Breast epithelium (tissue), 4 donors: ENCODE data around the gene ZNF536. TPM values are rescaled to one million over a fixed set of nuclear protein-coding genes. Genes with fewer than 3 reads are reported as not detected.
"Not testable (repeated sequence)": the region's sequence is repeated elsewhere in the genome, so short reads cannot be mapped to it uniquely, and the experiment has no call there.

Experiments
- DNase-seq, 2 donors: peaks; one replicate each; pipeline ENCODE4 v3.0.0-alpha.2; 2019; ENCODE audit warnings: low spot score in 2 of 2
- H3K27ac ChIP-seq, 2 donors: fragments of 200-600 bp; sonication (generic) in 1 of 2; one replicate each; pipeline ENCODE4 v1.5.1; 2016 to 2019; ENCODE audit warnings: mild to moderate bottlenecking in 1 of 2
- H3K27me3 ChIP-seq, 2 donors: fragments of 200-600 bp; sonication (generic) in 1 of 2; one replicate each; pipeline versions ENCODE4 v1.5.1 to v1.6.0; 2017 to 2019; ENCODE audit warnings: control low read depth in 1 of 2, mild to moderate bottlenecking in 1 of 2
- H3K36me3 ChIP-seq: fragments of 200-600 bp; one replicate; pipeline ENCODE4 v1.5.1; 2019
- H3K4me1 ChIP-seq, 2 donors: fragments of 200-600 bp; sonication (generic); one replicate each; pipeline ENCODE4 v1.5.1; 2016 to 2019; ENCODE audit warnings: control low read depth in 1 of 2
- H3K4me3 ChIP-seq, 3 donors: fragments of 200-600 bp; sonication (generic); 1 replicate in 2 of 3; 2 replicates in 1 of 3; pipeline ENCODE4 v1.5.1; 2016 to 2019; ENCODE audit warnings: mild to moderate bottlenecking in 3 of 3, moderate library complexity in 2 of 3
- H3K9me3 ChIP-seq, 2 donors: fragments of 200-600 bp; sonication (generic) in 1 of 2; one replicate each; pipeline ENCODE4 v1.5.1; 2016 to 2019; ENCODE audit warnings: control low read depth in 1 of 2
- POLR2A ChIP-seq: fragments of 450-650 bp; IDR thresholded peaks from one replicate; pipeline ENCODE4 v1.6.1; 2016; ENCODE audit warnings: antibody characterized with exemption, mild to moderate bottlenecking, moderate library complexity
- POLR2AphosphoS5 ChIP-seq, 3 donors: sonication (generic); formaldehyde crosslinking; IDR thresholded peaks; one replicate each; pipeline ENCODE4 v1.6.1; 2017; ENCODE audit warnings: antibody characterized with exemption in 3 of 3
- intact Hi-C: fragments of 100-400 bp; cut with DNase I; formaldehyde crosslinking; loops from one replicate; pipeline ENCODE4 v1.15.1; 2023; ENCODE audit warnings: low total_unique reads
- total RNA-seq, 3 donors: library from RNA; depleted of rRNA; stranded (reverse); fragments of >200 nt; gene quantifications; one replicate each; pipeline ENCODE4 v1.1.0, GENCODE V29; 2016
- TF ChIP-seq, protein P1 (sequence below), 3 donors: fragments of 450-650 bp; IDR thresholded peaks; one replicate each; pipeline ENCODE4 v1.5.1; 2016 to 2017; ENCODE audit warnings: antibody characterized with exemption in 3 of 3, mild to moderate bottlenecking in 3 of 3, moderate library complexity in 3 of 3

ZNF536 gene
- total RNA-seq, 3 donors from 2014 or later, result under 0.01 to 0.15 TPM; not detected in 1

DNA sequence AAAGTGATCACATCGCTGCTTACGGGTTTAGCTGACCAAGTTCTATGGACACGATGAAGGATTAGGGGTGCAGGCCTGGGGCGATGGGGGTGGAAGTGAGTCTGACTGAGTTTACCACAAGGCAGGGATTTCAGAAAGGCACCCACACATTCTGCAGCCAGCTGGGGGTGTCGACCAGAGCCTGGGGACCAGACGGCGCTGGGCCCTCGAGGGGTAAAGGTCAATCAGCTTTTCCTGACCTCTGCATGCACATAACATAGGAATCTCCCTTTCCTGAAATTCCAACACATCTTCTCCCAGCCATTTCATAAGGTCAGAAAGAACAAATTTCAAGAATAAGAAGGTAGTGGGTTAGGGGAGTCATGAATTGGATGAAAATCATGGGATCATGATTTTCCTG, 92.0 kb downstream of the ZNF536 start:
- Histone ChIP-seq H3K4me3 (no peak overlapping the region), H3K27ac (no peak overlapping the region), H3K36me3 (no peaks in the 10 kb centered on the region), H3K9me3 (no peaks in the 10 kb centered on the region), H3K27me3 (no peaks in the 10 kb centered on the region), H3K4me1 (no peaks in the 10 kb centered on the region)
- intact Hi-C loops, result loop anchor here (5.0 kb wide), 1 partner anchor 1368 kb away; no protein-coding TSS in a partner anchor
- TF ChIP-seq POLR2AphosphoS5 (IDR thresholded peaks at IDR 0.05) (no peak), POLR2A (no peak)
- TF ChIP-seq, protein P1, sequence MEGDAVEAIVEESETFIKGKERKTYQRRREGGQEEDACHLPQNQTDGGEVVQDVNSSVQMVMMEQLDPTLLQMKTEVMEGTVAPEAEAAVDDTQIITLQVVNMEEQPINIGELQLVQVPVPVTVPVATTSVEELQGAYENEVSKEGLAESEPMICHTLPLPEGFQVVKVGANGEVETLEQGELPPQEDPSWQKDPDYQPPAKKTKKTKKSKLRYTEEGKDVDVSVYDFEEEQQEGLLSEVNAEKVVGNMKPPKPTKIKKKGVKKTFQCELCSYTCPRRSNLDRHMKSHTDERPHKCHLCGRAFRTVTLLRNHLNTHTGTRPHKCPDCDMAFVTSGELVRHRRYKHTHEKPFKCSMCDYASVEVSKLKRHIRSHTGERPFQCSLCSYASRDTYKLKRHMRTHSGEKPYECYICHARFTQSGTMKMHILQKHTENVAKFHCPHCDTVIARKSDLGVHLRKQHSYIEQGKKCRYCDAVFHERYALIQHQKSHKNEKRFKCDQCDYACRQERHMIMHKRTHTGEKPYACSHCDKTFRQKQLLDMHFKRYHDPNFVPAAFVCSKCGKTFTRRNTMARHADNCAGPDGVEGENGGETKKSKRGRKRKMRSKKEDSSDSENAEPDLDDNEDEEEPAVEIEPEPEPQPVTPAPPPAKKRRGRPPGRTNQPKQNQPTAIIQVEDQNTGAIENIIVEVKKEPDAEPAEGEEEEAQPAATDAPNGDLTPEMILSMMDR (IDR thresholded peaks at IDR 0.05), result no peak
- no peak for DNase-seq

DNA sequence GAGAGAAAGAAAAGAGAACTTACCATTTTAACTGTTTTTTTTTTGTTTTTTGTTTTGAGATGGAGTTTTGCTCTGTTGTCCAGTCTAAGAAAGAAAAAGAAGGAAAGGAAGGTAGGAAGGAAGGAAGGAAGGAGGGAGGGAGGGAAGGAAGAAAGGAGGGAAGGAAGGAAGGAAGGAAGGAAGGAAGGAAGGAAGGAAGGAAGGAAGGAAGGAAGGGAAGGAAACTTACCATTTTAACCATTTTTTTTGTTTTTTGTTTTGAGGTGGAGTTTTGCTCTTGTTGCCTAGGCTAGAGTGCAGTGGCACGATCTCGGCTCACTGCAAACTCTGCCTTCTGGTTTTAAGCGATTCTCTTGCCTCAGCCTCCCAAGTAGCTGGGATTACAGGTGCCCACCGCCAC, 94.4 kb downstream of the ZNF536 start:
- intact Hi-C loops, H3K9me3 ChIP-seq, H3K4me3 ChIP-seq, H3K27me3 ChIP-seq, DNase-seq, H3K4me1 ChIP-seq, H3K27ac ChIP-seq, H3K36me3 ChIP-seq: not testable (repeated sequence)

DNA sequence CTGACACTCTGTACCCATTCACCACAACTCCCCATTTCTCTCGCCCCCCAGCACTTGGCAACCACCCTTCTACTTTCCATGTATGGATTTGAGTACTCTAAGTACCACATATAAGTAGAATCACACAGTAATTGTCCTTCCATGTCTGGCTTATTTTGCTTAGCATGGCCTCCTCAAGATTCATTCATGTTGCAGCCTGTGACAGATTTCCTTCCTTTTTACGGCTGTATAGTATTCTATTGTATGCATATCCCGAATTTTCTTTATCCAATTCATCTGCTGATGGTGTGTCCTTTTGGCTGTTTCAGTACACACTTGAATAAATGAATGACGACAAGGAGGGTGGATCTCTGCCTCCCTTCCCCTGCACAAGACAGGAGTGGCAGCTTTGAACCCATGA, 95.1 kb downstream of the ZNF536 start:
- no peak for DNase-seq
- Histone ChIP-seq H3K27ac (no peak overlapping the region), H3K36me3 (no peaks in the 10 kb centered on the region), H3K9me3 (no peaks in the 10 kb centered on the region), H3K4me3 (no peak overlapping the region), H3K27me3 (no peaks in the 10 kb centered on the region), H3K4me1 (no peaks in the 10 kb centered on the region)
- TF ChIP-seq POLR2A (no peak), POLR2AphosphoS5 (IDR thresholded peaks at IDR 0.05) (no peak)
- TF ChIP-seq, protein P1 (IDR thresholded peaks at IDR 0.05), result no peak
- intact Hi-C loops, result no loop called here

DNA sequence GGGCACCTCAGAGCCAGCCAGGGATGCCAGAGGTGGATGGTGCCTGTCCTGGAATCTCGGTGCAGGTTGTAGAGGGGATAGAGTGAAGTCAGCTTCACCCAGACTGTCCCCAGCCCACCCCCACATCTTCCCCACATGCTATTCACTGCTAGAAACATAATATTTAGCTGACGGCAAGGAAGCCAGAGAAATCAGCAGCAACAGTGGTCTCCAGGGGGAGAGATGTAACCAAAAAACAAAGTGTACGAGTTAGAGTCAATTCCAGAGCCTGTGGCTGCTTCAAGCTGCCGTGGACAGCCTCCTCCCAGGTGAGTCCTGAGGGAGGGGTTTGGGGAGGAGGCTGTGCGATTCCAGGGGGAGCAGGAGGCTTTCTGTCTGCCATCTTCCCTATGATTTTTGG, 97.6 kb downstream of the ZNF536 start:
- no peaks in the 10 kb centered on the region for H3K27me3 ChIP-seq
- H3K27ac ChIP-seq, result no peak overlapping the region
- TF ChIP-seq POLR2A (no peak), POLR2AphosphoS5 (IDR thresholded peaks at IDR 0.05) (no peak)
- TF ChIP-seq, protein P1 (IDR thresholded peaks at IDR 0.05), result no peak
- no peak overlapping the region for H3K4me3 ChIP-seq
- intact Hi-C loops, result no loop called here
- no peaks in the 10 kb centered on the region for H3K4me1 ChIP-seq
- DNase-seq, result no peak
- no peaks in the 10 kb centered on the region for H3K36me3 ChIP-seq
- peaks cover 0 to 5% of the 10 kb centered on the region in 2 donors for H3K9me3 ChIP-seq

DNA sequence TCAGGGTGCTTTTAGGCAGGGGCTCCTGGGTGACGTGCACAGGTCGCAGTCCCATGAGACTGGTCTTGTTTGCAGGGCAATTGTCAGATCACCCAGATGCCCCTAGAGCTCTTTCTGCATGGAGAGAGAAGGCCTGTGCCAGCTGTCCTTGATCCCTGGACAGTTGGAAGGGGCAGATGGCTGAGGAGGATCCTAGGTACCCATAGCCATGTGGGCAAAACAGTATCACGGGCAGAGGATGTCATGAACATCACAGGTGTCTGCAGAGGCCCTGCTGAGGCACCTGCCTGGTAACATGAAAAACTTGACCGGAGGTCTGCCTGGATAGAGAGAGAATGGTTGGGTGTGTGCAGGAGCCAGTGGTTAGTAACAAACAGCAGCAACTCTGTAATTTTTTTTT, 99.3 kb downstream of the ZNF536 start:
- Histone ChIP-seq H3K4me1 (no peaks in the 10 kb centered on the region), H3K27me3 (peaks cover 0 to 7% of the 10 kb centered on the region in 2 donors), H3K27ac (no peak overlapping the region), H3K36me3 (no peaks in the 10 kb centered on the region), H3K9me3 (peaks cover 0 to 5% of the 10 kb centered on the region in 2 donors), H3K4me3 (no peak overlapping the region)
- no peak for DNase-seq
- TF ChIP-seq, protein P1 (IDR thresholded peaks at IDR 0.05), result no peak
- TF ChIP-seq POLR2A (no peak), POLR2AphosphoS5 (IDR thresholded peaks at IDR 0.05) (no peak)
- intact Hi-C loops, result no loop called here

DNA sequence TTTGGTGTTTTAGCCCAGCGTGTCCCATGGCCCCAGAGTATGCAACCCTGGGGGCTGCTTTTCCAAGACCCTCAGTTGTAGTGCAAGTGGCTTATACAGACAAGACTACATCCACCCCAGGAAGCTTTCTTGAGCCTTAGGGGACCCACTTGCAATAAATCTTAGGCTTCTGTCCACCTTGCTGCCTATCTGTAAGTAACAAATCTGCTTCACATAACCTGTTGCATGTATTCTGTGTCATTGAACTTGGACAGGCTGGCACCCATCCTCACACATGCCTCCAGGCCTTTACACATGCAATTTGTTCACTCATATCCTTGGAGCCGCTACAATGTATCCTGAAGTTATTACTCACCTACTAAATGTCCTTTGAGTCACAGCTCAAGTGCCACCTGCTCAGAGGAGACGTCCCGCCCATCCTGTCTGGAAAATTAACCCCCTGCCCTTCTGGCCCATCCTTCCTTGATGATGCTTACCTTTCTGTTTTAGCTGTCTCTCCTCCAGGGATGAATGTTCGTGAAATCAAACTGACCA, 101.2 kb downstream of the ZNF536 start:
- Histone ChIP-seq H3K36me3 (no peaks in the 10 kb centered on the region), H3K9me3 (peaks cover 0 to 5% of the 10 kb centered on the region in 2 donors), H3K27ac (no peak overlapping the region), H3K4me1 (no peaks in the 10 kb centered on the region), H3K4me3 (no peak overlapping the region), H3K27me3 (peaks cover 0 to 7% of the 10 kb centered on the region in 2 donors)
- TF ChIP-seq POLR2AphosphoS5 (IDR thresholded peaks at IDR 0.05), result no peak
- no peak for TF ChIP-seq POLR2A
- TF ChIP-seq, protein P1 (IDR thresholded peaks at IDR 0.05), result no peak
- no peak for DNase-seq
- intact Hi-C loops, result no loop called here
